DOHH2 (cell line): ENCODE results near the gene PLEKHB2.

Experiments
- EZH2phosphoT487 ChIP-seq: fragments of 200-600 bp; sonication (generic); IDR thresholded peaks from 2 replicates; pipeline ENCODE4 v1.6.1; 2017; ENCODE audit warnings: borderline replicate concordance, mild to moderate bottlenecking, antibody characterized with exemption, low read length, moderate library complexity, mixed read lengths
- TF ChIP-seq, protein P1 (sequence below): fragments of 200-600 bp; sonication (generic); IDR thresholded peaks from one replicate; pipeline ENCODE4 v1.5.1; 2014; ENCODE audit warnings: antibody characterized with exemption, mild to moderate bottlenecking, low read depth, low read length; ENCODE audit not compliant: poor library complexity, severe bottlenecking

DNA sequence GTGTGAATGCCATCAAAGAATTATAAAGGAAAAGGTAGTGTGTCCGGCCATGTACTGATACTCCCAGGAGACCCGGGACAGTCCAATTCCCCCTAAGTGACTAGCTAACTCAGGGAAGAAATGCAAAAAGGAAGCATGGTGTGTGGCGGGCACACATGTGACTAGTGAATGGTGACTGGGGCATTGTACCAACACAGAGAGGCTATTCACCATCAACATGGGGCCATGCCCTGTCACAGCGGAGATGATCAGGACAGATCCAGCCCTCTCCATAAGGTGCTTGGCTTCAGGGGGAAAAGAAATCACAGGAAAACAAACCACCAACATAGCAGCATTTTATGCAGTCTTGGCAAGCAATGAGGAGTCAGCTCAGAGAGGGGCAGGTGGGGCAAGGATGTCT lies 46.2 kb upstream of the PLEKHB2 start:
- TF ChIP-seq, protein P1, sequence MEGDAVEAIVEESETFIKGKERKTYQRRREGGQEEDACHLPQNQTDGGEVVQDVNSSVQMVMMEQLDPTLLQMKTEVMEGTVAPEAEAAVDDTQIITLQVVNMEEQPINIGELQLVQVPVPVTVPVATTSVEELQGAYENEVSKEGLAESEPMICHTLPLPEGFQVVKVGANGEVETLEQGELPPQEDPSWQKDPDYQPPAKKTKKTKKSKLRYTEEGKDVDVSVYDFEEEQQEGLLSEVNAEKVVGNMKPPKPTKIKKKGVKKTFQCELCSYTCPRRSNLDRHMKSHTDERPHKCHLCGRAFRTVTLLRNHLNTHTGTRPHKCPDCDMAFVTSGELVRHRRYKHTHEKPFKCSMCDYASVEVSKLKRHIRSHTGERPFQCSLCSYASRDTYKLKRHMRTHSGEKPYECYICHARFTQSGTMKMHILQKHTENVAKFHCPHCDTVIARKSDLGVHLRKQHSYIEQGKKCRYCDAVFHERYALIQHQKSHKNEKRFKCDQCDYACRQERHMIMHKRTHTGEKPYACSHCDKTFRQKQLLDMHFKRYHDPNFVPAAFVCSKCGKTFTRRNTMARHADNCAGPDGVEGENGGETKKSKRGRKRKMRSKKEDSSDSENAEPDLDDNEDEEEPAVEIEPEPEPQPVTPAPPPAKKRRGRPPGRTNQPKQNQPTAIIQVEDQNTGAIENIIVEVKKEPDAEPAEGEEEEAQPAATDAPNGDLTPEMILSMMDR: no peak
- no peak for TF ChIP-seq EZH2phosphoT487
